Myocyte (in vitro differentiated cells): ENCODE data around the gene TPD52L3. TPM values are rescaled to one million over a fixed set of nuclear protein-coding genes. Genes with fewer than 3 reads are reported as not detected.
A peak's percentile ranks its signal among the peaks of the same experiment; 100 is the strongest.

ENCODE experiments used
- DNase-seq: peaks from one replicate; pipeline ENCODE4 v3.0.0-alpha.2; 2012; ENCODE audit warnings: low read depth
- polyA plus RNA-seq: library from polyadenylated mRNA; unstranded; fragments of >200 nt; gene quantifications from one replicate; pipeline ENCODE4 v1.2.1, GENCODE V29; 2012; ENCODE audit warnings: missing spikeins
- total RNA-seq: library from RNA; depleted of rRNA; stranded (reverse); fragments of >200 nt; gene quantifications from 2 replicates; pipeline ENCODE4 v1.2.3, GENCODE V29; 2014

TPD52L3 gene
- total RNA-seq: not detected in 2 replicates
- polyA plus RNA-seq: not detected

DNA sequence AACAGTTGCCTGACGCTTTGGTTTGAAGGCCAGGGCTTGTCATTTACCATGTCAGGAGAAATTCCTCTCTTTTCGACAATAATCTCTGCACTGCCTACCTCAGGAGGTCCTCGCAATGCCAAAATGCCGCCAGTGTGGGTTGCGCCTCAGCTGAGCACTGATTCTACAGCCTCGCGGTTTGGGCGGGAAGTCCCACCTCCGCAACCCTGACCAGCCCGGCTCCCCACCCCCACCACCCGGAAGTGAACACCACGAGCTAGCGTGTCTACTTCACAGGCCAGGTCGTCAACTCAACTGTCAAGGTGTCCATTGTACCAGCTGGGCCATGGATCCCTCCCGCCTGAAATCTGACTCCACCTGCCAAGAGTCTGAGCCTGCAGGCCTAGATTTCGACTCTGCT is at the start of gene TPD52L3:
Gene TPD52L3 (plus strand): TSS at position 273 of the 400 bp plus-strand sequence. CDS start 221 bp downstream, outside the sequence.
- DNase-seq: no peak

DNA sequence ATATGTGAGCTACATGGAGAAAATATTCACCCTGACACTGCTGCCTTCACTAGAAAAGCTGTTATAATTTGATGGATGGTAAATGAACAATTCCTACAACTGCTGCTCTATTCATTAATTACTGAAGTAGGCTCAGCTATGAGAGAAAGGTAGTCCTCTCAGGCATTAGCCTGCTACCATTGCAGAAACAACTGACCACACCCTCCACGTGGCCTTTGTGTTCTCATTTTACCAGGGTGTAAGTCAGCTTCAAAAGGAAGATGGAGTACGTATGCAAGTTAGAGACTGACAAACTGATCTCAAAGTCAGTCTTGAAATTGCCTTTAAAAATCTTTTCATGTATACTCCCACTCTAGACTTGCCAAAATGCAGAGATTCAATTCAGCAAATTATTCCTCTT is 26.3 kb upstream of the TPD52L3 start:
- DNase-seq: no peak

DNA sequence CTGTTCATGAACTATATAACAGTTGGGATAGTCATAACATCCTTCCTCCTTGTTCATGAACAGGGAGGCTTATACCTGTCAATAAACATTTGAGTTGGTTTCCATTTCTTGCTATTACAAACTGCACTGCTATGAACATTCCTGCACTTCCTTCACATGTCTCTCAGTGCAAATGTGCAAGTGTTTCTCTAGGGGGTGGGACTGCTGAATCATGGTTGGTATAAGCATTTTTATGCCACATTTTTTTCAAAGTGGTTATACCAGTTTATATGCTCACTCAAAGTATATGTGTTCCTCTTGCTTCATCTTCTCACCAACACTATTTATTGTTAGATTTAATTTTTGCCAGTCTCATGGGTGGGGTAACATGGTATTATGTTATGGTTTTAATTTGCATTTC is 25.8 kb upstream of the TPD52L3 start:
- DNase-seq: no peak

DNA sequence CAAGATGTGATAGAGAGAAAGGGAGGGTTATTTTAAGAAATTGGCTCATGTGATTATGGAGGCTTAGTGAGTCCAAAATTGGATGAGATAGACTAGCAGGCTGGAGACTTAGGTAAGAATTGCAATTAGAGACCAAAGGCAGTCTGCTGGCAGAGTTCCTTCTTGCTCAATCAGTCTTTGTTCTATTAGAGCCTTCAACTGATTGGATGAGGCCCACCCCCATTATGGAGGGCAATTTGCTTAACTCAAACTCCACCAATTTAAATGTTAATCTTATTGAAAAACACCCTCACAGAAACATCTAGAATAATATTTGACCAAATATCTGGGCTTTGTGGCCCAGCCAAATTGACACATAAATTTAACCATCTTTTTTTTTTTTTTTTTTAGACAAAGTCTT is 23.9 kb upstream of the TPD52L3 start:
- DNase-seq: no peak

DNA sequence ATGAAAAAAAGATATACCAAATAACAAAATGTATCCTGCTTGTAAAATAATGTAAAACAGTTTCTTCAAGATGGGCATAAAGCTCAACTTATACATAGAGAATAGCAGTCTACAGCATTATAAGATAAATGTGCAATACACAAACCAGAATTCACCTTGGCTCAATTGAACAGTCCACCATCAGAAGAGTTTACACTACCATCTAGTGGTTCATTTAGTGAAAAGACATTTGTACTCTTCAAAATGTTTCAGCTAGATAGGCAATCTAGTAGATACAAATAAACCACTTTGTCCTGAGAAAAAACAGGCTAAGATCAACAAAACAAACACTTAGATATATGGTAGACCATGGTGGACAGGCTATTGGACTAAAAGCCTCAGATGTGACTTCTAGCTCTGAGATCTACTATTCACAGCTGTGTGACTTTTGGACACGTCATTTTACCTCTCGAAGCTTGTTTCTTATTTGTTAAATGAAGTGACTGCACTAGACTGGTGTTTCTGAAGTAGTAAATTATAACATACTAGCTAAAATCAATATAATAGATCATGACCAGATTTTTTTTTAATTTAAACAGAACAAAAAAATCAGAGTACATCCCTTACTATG is 22.1 kb upstream of the TPD52L3 start:
- peak; percentile 54 for DNase-seq

DNA sequence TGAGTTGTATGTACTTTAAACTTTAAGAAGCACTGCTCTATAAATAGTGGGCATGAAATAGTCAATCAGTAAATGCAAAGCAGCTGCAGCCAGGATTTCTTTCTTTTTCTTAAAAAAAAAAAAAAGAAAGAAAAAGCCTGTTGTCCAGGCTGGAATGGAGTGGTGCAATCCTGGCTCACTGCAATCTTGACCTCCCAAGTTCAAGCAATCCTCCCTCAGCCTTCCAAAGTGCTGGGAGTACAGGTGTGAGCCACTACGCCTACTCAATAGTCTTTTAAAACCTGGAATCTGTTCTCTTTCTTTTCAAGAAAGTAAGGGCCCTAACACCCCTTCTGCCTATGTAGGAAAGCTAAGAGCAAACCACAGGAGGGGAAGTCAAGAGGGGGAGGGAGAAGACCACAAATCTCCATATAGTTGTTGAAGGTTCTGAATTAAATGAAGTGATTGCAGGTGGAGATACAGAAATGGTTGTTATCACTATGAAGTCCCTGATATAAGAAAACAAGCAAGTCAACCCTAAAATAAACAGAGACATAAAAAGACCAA is 20.6 kb upstream of the TPD52L3 start:
- DNase-seq: no peak

DNA sequence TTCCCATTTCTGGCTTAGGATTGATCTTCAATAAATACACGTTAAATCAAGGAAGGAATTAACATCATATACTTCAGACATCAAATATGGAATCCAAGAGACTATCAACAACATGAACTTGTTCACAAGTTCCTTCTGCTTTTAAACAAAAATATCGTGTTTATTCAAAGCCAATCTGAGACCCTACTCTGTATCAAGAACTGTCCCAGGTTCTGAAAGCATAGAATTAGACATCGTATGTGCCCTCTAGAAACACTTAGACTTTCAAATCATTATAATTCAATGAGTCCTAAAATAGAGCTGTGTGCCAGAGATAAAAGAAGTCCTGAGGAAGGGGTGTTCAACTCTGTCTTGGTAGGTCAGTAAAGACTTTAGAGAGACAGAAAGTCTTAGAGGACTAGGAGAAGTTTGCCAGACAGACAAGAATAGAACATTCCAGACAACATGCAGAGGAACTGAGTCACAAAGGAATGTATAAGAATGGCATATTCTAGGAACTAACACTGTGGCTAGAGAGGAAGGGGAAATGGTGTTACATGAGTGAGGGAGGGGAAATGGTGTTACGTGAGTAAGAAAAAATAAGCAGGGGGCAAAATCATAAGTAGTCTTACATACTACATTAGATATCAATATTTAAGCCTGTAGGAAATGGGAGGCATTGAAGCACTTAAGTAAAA is 2.9 kb downstream of the TPD52L3 start:
- no peak for DNase-seq

DNA sequence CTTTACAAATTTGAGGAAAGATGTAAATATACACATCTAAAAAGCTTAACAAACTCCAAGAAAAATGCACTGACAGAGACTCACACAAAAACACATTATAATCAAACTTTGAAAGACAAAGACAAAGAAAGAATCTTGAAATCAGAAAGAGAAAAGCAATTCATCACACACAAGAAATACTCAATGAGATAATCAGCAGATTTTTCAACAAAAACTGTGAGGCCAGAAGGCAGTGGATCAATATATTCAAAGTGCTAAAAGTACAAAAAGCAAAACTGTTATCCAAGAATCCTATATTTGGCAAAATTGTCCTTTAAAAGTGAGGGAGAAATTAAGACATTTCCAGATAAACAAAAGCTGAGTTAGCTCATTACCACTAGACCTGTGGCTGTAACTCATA is 6.1 kb downstream of the TPD52L3 start:
- no peak for DNase-seq

DNA sequence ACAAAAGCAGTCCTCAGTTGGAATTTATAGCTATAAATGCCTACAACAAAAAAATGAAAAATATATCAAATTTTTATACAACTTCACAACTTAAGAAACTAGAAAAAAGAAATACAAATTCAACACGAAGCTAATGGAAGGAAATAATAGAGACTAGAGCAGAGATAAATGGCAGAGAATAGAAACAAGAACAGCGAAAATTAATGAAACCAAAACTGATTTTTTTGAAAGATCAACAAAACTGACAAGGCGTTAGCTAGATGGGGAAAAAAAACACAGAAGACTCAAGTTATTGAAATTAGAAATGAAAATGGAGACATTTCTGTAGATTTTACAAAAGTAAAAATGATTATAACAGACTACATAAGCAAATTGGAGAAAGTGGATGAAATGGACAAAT is 20.6 kb downstream of the TPD52L3 start:
- DNase-seq: no peak

DNA sequence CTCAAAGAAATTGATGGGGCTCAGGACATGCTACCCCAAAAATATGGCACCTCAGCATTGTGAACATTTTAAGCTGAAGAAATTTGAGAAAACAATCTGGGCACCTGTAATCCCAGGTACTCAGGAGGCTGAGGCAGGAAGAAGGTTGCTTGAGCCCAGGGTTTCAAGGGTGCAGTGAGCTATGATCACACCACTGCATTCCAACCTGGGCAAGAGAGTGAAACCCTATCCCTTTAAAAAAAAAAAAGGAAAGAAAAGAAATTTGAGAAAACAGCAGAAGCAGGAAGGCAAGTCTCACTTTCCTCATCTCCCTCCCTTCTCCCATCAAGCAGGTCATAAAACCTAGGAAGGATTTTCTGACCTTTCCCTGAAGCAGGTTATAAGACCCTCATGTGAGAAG is 23.6 kb downstream of the TPD52L3 start:
- DNase-seq: no peak

DNA sequence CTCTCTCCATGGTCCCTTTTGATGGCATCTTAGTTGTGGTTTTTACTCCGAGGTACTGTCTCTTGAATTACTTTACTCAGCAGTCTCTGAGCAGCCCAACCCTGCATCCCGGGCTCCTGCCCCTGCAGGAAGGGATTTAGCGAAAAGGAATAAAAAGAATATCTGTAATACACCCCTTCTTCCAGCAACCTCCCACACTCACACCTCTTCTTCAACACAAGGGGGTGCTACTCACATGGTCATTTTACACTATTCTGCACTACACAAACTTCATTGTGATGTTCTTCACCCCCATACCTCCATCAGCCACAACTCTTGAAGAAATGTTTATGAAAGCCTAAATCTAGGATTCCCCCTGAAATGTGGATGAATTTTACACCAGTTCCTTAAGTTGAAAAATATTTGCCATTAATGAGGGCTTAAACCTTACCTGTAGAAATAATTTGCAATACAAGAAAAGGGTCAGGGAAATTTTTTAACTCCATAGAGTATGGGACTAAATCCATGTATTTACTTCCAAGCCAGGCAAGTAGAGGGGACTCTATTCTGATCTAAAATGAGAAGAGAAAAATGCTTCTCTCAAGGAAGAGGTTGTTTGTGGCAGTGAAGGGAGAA is 26.0 kb downstream of the TPD52L3 start:
- DNase-seq: peak; percentile 72

DNA sequence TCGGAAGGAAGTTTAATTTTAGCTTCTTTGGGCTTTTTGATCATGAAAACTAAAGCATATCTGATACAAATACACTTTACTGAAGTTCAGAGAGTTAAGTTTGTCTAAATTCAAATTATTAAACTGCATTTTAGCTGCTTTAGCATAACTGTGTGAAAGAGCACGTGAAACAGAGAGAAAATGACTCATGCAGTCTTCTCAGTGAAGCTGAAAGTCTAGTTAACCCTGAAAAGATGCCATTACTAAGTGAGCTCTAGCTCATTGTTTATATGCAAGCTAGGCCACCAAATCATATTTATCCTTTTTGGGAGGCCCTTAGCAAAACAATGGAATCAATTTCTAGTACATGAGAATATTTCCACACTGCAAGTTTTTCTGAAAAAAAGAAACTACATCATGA is 27.6 kb downstream of the TPD52L3 start:
- no peak for DNase-seq

DNA sequence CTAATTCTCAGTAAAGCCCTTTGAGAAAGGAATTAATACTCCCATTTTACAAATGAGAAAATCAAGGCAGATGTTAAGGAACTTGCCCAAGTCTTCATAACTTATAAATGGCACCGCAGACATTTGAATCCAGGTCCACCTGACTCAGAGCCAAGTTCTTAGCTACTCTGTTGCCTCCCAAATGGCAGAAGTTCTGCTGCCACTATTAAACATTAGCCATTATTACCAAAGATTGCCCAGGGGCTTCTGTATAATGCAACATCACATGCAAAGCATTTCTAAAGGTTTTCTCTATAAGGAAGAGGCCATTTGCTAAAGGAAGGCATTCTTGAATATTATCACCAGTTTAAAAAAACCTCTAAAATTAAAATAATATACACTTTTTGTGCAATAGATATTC is 28.3 kb downstream of the TPD52L3 start:
- no peak for DNase-seq

DNA sequence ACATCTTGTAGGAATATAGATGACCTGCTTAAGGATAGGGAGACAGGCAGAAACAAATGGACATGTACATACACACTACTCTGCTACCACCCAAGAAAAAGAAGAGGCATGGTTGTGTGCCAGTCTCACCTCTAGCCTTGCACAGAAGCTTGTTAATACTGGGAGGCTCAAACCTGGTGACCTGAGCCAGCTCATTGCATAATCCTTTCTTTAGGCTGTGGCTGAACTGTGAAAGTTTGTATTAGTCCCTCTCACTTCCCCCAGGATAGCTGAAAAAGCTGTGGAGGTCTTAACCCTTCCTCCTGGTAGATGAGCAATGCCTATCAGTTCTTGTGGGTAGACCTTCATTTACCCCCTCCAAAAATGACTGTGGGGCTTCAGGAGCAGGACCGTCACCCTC is 28.7 kb downstream of the TPD52L3 start:
- DNase-seq: no peak

DNA sequence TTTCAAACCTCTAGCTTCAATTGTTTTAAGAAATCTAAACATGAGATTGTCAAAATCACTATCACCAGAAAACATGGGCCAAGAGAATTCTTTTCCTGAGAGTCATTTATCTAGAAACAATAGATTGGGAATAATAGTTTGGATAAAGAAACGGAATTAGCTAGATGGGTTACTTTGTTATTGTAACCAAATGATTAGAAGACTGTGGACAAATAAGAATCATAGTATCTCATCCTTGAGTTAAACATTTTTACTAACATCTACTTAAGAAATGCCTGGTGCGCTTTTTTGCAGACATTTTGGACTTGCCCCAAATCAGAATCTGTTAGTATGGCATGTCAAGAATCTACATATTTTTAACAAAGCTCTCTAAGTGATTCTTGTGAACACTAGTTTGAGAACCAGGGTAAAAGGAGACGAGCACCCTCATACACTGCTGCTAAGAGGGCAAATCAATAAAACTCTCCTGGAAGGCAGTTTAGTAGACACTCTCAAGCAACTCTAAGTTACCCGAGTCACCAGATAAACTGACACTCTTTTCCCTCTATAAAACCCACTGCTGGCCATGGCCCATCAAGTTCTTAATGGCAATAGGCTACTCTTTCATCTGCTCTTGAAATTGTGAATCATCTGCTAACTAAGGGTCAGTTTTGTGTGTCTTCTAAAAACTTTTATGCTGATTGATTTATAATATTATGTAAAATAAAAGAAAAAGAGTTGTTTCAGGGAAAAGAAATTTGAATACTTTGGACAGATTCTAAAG is 39.1 kb downstream of the TPD52L3 start:
- peak; percentile 6 for DNase-seq

DNA sequence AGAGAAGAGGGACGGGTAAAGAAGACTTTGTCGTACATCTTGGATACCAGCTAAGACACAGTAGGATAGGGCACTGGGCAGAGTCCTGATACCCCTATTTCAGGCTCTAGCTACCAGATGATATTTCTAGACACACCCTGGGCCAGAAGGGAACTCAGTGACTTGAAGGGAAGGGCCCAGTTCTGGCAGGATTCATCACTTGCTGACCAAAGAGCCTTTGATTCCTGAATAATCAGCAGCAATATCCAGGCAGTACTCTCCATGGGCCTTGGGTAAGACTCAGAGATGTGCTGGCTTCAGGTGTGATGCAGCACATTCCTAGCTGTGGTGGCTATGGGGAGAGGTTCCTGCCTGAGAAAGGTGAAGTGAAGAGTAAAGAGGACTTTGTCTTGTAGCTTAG is 40.7 kb downstream of the TPD52L3 start:
- DNase-seq: no peak

Other genes starting within 250 kb of the TPD52L3 start
- 0.10 TPM in 1 of 2 replicates, not detected in the other for gene IL33, start 112.6 kb upstream of the TPD52L3 start, total RNA-seq
- gene UHRF2, start 84.8 kb downstream of the TPD52L3 start, total RNA-seq: 42.0 and 126 TPM in 2 replicates